Stomach (tissue), 4 donors: ENCODE data around the gene KRTAP4-11.

Experiments
- POLR2A ChIP-seq, 4 donors: fragments of 450-650 bp; IDR thresholded peaks; one replicate each; pipeline ENCODE4 v1.6.1; 2016; ENCODE audit warnings: antibody characterized with exemption in 4 of 4, control low read depth in 2 of 4, mild to moderate bottlenecking in 1 of 4, moderate library complexity in 1 of 4
- POLR2AphosphoS5 ChIP-seq, 3 donors: sonication (generic); formaldehyde crosslinking; IDR thresholded peaks; one replicate each; pipeline ENCODE4 v1.6.1; 2016; ENCODE audit warnings: antibody characterized with exemption in 3 of 3

GRCh38 chr17:41096055-41096454 is 22.1 kb downstream of the KRTAP4-11 start:
- TF ChIP-seq POLR2AphosphoS5 (IDR thresholded peaks at IDR 0.05) (no peak), POLR2A (IDR thresholded peaks at IDR 0.05) (no peak)
